DOHH2 (cell line): ENCODE results near the gene EPB41L4B.

Source experiments
- H3F3A ChIP-seq: fragments of 200-600 bp; sonication (generic), shearing (Covaris generic); 2 replicates; pipeline ENCODE4 v1.6.0; 2016; ENCODE audit warnings: antibody characterized with exemption, mild to moderate bottlenecking; ENCODE audit not compliant: control insufficient read depth, insufficient read depth
- H3K27ac ChIP-seq: fragments of 200-600 bp; sonication (generic); 2 replicates; pipeline ENCODE4 v1.5.1; 2014; ENCODE audit warnings: low read depth, mild to moderate bottlenecking, low read length, moderate library complexity
- H3K27me3 ChIP-seq: fragments of 200-600 bp; sonication (generic); 2 replicates; pipeline ENCODE4 v1.6.1; 2014; ENCODE audit warnings: mild to moderate bottlenecking, low read length, mixed read lengths; ENCODE audit not compliant: control insufficient read depth
- H3K36me3 ChIP-seq: fragments of 200-600 bp; sonication (generic); 2 replicates; pipeline ENCODE4 v1.6.1; 2014; ENCODE audit warnings: mild to moderate bottlenecking, low read length, moderate library complexity, mixed read lengths; ENCODE audit not compliant: control insufficient read depth
- H3K4me1 ChIP-seq: fragments of 200-600 bp; sonication (generic); 2 replicates; pipeline ENCODE4 v1.6.1; 2014; ENCODE audit warnings: mild to moderate bottlenecking, low read length, mixed read lengths; ENCODE audit not compliant: control insufficient read depth
- H3K4me2 ChIP-seq: fragments of 200-600 bp; sonication (generic); 2 replicates; pipeline ENCODE4 v1.6.0; 2014; ENCODE audit warnings: mild to moderate bottlenecking, low read length, moderate library complexity
- H3K4me3 ChIP-seq: fragments of 200-600 bp; sonication (generic); 2 replicates; pipeline ENCODE4 v1.5.1; 2014; ENCODE audit warnings: mild to moderate bottlenecking, low read length, mixed read lengths
- H3K79me2 ChIP-seq: fragments of 200-600 bp; sonication (generic); 2 replicates; pipeline ENCODE4 v1.6.1; 2014; ENCODE audit warnings: mild to moderate bottlenecking, low read length, mixed read lengths; ENCODE audit not compliant: control insufficient read depth
- H3K9me2 ChIP-seq: fragments of 200-600 bp; sonication (generic); replicated peaks from 2 replicates; pipeline ENCODE4 v1.6.1; 2014; ENCODE audit warnings: mild to moderate bottlenecking, low read length, mixed read lengths; ENCODE audit not compliant: control insufficient read depth
- H3K9me3 ChIP-seq: fragments of 200-600 bp; sonication (generic); 2 replicates; pipeline ENCODE4 v1.6.1; 2014; ENCODE audit warnings: antibody characterized with exemption, low read length, mixed read lengths; ENCODE audit not compliant: control insufficient read depth, insufficient read depth
- H4K20me1 ChIP-seq: fragments of 200-600 bp; sonication (generic); 2 replicates; pipeline ENCODE4 v1.6.0; 2014; ENCODE audit warnings: low read depth, mild to moderate bottlenecking, antibody characterized with exemption, low read length, moderate library complexity; ENCODE audit not compliant: control insufficient read depth, insufficient read depth
- CTCF ChIP-seq: fragments of 200-600 bp; sonication (generic); IDR thresholded peaks from one replicate; pipeline ENCODE4 v1.5.1; 2014; ENCODE audit warnings: antibody characterized with exemption, mild to moderate bottlenecking, low read depth, low read length; ENCODE audit not compliant: poor library complexity, severe bottlenecking
- EZH2phosphoT487 ChIP-seq: fragments of 200-600 bp; sonication (generic); IDR thresholded peaks from 2 replicates; pipeline ENCODE4 v1.6.1; 2017; ENCODE audit warnings: borderline replicate concordance, mild to moderate bottlenecking, antibody characterized with exemption, low read length, moderate library complexity, mixed read lengths

The EPB41L4B gene

GRCh38 chr9:109316207-109316640, 4.6 kb downstream of the EPB41L4B start:
- peaks cover 3% of the 10 kb centered on the region for H3K4me1 ChIP-seq
- no peaks in the 10 kb centered on the region for H3K9me3 ChIP-seq
- no peaks in the 10 kb centered on the region for H3K36me3 ChIP-seq
- no peaks in the 10 kb centered on the region for H4K20me1 ChIP-seq
- no peak overlapping the region for H3K27ac ChIP-seq
- no peak overlapping the region for H3K4me3 ChIP-seq
- H3K27me3 ChIP-seq, result peaks cover 37% of the 10 kb centered on the region
- no peaks in the 10 kb centered on the region for H3K9me2 ChIP-seq
- no peak for TF ChIP-seq CTCF
- no peak for TF ChIP-seq EZH2phosphoT487
- no peak overlapping the region for H3K4me2 ChIP-seq
- no peaks in the 10 kb centered on the region for H3F3A ChIP-seq
- no peaks in the 10 kb centered on the region for H3K79me2 ChIP-seq

GRCh38 chr9:109315480-109316206, 5.2 kb downstream of the EPB41L4B start:
- TF ChIP-seq EZH2phosphoT487, result no peak
- TF ChIP-seq CTCF, result no peak
- Histone ChIP-seq H3K4me1 (no peaks in the 10 kb centered on the region), H3K9me2 (no peaks in the 10 kb centered on the region), H3K4me2 (no peak overlapping the region), H3F3A (no peaks in the 10 kb centered on the region), H3K9me3 (no peaks in the 10 kb centered on the region), H3K27ac (no peak overlapping the region), H3K36me3 (no peaks in the 10 kb centered on the region), H3K27me3 (peaks cover 38% of the 10 kb centered on the region), H3K79me2 (no peaks in the 10 kb centered on the region), H4K20me1 (no peaks in the 10 kb centered on the region), H3K4me3 (no peak overlapping the region)

- Histone ChIP-seq H3K79me2 (no peaks in the 10 kb centered on the region), H3K4me3 (no peak overlapping the region), H3F3A (no peaks in the 10 kb centered on the region), H3K27ac (no peak overlapping the region), H3K9me2 (no peaks in the 10 kb centered on the region), H3K9me3 (no peaks in the 10 kb centered on the region), H3K4me1 (no peaks in the 10 kb centered on the region), H4K20me1 (no peaks in the 10 kb centered on the region), H3K36me3 (no peaks in the 10 kb centered on the region), H3K4me2 (no peak overlapping the region), H3K27me3 (peaks cover 32% of the 10 kb centered on the region)
- TF ChIP-seq CTCF (no peak), EZH2phosphoT487 (no peak)
Measured at GRCh38 chr9:109314011-109314531, 6.8 kb downstream of the EPB41L4B start.
